Activated CD4-positive, alpha-beta T cell treated with anti-CD3 and anti-CD28 coated beads, Interleukin-10, Interleukin-2, amounts not matched to agents 100 ng/mL and 50 ng/mL, durations not matched to agents 16 hours and 8 hours (primary cell): ENCODE results near the gene KRT72.

Experiments used
- DNase-seq: peaks from one replicate; pipeline ENCODE4 v3.0.0-alpha.2; 2020

The KRT72 gene

GRCh38 chr12:52539083-52539820 is 62.0 kb downstream of the KRT72 start:
- no peak for DNase-seq

- no peak for DNase-seq
Observed at GRCh38 chr12:52537101-52537500, 64.2 kb downstream of the KRT72 start.
